Stimulated activated CD4-positive, alpha-beta T cell treated with anti-CD3 and anti-CD28 coated beads, Interleukin-15, amount 100 ng/mL, for 48 hours (primary cell): Measurements from ENCODE around the gene IGFN1.

ENCODE experiments used
- DNase-seq, 2 donors: peaks; one replicate each; pipeline ENCODE4 v3.0.0-alpha.2; 2020; ENCODE audit warnings: low read depth in 2 of 2

The IGFN1 gene

GRCh38 chr1:201185123-201185453, 5.5 kb upstream of the IGFN1 start:
- no peak for DNase-seq

DNA sequence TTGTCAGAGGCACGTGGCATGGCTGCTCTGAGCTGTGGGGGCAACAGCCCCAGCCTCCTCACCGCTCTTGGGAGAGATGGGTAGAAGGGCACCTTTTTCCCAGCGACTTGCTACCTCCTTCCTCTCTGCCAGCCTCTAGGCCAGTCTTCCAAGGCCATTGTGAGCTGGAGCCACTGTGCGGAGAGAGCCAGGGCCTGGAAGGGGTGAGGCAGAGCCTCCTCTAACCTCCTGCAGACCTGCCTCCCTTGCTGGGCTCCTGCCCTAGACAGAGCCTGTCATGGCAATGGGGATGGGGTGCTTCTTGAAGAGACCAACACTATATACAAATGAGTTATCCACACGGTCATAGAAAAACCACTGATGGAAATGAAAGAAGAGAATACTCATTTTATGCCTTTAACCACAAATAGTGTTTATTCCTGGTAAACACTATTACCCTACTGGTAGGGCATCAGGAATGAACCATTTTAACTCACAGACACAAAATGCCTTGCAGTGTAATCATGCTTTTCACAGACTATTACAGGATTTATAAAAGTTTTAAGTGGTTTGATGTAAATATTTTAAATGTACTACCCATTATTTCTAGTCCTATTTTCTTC, 5.0 kb upstream of the IGFN1 start:
- no peak for DNase-seq

GRCh38 chr1:201186192-201186591, 4.4 kb upstream of the IGFN1 start:
- no peak for DNase-seq

DNA sequence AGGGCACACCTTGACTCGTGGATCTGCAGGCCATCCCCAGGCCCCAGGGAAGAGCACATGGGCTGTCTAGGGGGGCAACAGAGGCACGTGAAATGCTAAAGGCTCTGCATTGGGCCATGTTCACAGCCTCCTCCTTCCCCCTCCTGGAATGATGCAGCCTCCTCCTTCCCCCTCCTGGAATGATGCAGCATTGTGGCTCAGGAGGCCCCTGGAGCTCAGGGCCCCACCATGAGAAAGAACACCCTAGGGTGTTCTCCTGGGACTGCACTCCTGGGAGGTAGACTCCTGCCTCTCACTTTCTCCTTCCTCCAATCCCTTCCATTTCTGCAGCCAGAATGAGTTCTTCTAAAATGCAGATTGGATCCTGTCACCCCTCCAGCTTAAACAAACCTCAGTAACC, 1.5 kb upstream of the IGFN1 start:
- DNase-seq, result no peak

GRCh38 chr1:201190005-201190404, 619 bp upstream of the IGFN1 start:
- no peak for DNase-seq

GRCh38 chr1:201191653-201192260, 1.1 kb downstream of the IGFN1 start:
- DNase-seq, result peak; percentile 45 to 48

- DNase-seq, result no peak
These were observed 1.7 kb downstream of the IGFN1 start for GRCh38 chr1:201192261-201192788.

- DNase-seq, result no peak
These were observed 3.4 kb downstream of the IGFN1 start for GRCh38 chr1:201194046-201194445.

- no peak for DNase-seq
These were observed 8.0 kb downstream of the IGFN1 start for GRCh38 chr1:201198598-201198997.

DNA sequence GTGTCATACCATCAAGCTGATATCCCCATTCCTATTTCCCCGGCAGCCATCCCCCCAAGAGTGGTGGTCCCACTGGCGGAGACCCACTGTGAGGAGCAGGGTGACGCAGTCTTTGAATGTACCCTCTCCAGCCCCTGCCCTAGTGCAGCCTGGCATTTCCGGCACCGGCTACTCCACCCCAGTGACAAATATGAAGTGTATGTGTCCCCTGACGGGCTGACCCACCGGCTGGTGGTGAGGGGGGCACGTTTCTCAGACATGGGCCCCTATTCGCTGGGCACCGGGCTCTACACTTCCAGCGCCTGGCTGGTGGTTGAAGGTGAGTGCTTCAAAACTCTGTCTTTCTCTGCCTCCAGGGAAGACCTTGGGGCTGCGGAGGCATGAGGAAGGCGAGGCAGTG, 14.4 kb downstream of the IGFN1 start:
- DNase-seq, result no peak

- no peak for DNase-seq
These were observed 15.6 kb downstream of the IGFN1 start for GRCh38 chr1:201206176-201206575.

DNA sequence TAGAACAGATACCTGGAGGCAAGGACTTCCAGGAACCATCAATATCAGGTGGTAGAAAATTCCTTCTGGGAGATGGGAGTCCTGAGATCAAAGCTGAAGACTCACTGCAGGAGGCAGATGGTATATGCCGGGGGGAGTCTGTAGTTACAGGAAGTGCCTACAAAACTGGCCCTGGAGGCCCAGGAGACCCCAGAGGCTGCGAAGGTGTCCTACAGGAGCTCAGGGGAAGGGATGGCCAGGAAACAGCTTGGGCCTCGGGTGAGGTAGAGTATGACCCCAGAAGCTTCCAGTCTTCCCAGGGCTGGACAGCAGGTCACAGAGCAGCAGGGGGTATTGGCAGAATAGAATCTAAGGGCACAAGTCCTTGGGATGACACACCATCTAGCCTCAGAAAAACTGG, 16.4 kb downstream of the IGFN1 start:
- no peak for DNase-seq

DNA sequence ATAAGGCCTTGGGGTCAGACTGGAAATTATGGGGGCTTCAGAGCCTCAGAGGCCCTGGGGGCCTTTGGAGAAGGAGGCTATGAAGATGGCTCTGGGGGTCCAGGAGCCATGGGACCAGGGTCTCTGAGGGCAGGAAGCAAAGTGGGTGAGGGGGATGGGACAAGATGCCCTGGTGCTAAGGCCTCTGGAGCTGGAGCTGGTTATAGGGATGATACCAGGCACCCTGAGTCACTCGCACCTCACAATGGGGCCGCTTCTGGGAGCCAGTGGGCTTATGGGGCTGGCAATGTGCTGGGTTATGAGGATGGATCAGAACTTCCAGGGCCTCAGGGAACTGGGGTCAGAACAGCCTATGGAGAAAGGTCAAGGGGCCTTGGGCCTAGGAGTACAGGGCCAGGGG, 17.6 kb downstream of the IGFN1 start:
- DNase-seq, result no peak

DNA sequence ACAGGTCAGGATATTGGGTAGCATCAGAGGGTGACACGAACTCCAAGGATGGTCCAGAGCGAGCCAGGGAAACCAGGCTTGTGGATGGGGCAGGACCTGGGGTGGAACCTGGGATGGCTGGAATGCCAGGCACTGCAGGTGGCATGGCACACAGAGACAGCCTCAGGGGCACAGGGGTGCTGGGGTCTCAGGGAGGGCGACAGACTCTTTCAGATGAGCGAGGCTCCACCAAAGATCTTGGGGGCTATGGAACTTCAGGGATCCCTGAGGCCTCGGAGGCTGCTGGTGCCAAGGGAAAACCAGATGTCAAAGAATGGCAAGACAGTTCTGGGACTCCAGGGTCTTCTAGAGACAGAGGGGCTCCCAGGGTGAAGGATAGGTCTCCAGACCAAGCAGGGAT, 21.4 kb downstream of the IGFN1 start:
- no peak for DNase-seq

- DNase-seq, result no peak
These were observed 21.9 kb downstream of the IGFN1 start for GRCh38 chr1:201212461-201213055.

DNA sequence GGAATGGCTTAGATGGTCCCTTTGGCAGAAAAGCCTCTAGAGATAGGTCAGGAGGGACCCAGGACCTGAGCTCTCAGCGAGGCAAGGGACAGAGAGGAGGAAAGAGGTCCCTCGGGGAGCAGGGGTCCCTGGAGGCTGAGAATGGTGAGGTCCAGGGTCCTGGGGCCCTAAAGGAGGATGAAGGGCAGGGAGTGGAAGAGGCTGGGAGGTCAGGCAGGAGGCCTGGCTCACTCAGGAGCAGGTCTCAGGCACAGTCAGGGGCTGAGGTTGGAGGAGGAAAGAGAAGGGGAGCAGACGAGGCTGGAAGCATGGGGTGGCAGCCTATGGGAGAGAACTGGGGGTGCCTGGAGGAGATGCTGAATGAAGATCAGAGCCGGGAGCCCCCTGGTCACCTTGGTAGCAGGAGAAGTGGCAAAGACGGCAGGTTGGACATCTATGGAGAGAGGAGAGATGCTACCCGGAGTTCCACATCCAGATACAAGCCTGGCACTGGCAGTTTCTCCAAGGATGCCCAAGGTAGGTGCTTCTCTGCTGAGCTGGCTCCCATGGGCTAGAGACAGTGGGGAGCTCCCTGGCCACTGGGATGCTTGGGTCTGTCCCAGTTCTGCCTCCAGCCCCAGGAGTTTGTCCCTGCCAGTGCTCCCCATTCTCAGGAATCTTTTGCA, 22.6 kb downstream of the IGFN1 start:
- no peak for DNase-seq

DNA sequence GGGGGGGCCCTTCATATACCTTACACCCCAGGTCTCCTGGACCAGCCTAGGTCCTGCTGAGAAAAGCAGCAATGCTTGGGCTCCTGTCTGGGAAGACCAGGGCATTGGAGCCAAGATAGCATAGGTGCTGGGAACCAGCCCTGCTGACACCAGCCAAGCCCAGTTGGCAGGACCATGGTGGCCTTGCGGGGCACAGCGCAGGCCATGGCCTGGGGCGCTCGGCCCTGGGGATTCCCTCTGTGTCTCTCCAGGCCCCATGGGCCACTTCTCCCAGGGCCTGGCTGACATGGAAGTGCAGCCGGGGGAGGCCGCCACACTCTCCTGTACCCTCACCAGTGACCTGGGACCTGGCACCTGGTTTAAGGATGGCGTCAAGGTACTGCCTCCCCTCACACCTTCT, 23.3 kb downstream of the IGFN1 start:
- no peak for DNase-seq

- no peak for DNase-seq
These were observed 23.8 kb downstream of the IGFN1 start for GRCh38 chr1:201214461-201214860.

DNA sequence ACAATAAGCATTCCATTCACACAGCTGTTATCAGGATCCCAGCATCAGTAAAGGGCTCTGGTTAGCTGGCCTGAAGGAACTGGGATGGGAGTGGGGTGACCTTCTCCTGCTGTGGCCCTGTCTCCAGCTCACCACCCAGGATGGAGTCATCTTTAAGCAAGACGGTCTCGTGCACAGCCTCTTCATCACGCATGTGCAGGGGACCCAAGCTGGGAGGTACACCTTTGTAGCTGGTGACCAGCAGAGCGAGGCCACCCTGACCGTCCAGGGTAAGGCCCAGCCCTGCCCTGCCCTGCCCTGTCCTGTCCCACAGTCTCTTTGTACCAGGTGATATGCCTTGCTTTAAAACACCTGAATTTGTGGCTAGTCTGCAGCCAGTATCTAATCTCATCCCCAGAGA, 24.3 kb downstream of the IGFN1 start:
- no peak for DNase-seq

DNA sequence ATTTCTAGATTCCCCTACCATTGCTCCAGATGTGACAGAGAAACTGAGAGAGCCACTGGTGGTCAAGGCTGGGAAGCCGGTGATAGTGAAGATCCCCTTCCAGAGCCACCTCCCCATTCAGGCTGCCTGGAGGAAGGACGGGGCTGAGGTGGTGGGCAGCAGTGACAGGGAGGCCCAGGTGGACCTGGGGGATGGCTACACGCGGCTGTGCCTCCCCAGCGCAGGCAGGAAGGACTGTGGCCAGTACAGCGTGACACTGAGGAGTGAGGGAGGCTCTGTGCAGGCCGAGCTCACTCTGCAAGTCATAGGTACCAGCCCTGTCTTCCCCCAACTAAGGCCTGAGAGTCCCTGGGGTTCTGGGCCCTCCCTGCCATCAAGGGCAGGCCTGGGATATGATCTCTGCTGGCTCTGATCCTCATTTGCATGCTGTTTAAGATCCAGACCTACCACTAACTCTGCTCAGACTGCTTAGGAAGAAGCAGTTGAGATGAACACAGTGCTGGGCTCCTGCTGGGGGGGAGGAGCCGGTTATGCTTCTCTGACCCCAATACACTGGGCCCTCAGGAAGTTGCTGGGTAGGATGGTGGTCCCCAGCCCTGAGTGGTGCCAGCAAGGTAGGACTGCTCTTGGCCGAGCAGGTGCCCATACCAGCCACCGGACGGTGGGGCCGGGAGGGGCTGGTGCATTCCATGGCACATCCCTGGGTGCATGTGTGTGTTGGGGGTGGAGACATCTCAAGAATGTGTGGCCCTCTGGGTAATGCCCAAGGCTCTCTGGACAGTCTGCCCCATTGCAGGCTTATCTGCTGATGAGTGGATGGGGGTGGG, 25.1 kb downstream of the IGFN1 start:
- no peak for DNase-seq

DNA sequence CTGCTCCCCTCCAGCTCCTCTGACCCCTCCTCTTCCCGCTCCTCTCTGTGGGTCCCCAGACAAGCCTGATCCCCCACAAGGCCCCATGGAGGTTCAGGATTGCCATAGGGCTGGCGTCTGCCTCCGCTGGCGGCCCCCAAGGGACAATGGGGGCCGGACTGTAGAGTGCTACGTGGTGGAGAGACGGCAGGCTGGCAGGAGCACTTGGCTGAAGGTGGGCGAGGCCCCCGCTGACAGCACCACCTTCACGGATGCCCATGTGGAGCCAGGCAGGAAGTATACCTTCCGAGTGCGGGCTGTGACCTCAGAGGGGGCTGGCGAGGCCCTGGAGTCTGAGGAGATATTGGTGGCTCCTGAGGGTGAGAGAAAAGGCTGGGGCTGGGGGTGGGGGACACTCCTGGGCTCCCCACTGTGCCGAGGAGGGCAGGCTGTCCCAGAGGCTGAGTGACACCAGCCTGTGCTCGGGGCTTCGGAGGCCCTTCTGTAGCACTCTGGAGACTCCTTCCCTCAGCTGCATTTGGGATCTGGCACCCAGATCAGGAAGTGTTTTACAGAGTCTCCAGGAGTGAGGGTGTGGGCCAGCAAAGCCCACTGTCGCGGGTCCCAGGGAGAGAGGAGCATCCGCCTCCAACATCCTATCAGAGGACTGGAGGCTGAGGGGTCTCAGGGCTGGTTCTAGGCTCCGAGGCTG, 25.9 kb downstream of the IGFN1 start:
- no peak for DNase-seq

- DNase-seq, result no peak
These were observed 26.5 kb downstream of the IGFN1 start for GRCh38 chr1:201217146-201217545.
